Epithelial cell of proximal tubule (primary cell): ENCODE data around the gene GINS2. TPM values are rescaled to one million over a fixed set of nuclear protein-coding genes. Genes with fewer than 3 reads are reported as not detected.
A peak's percentile ranks its signal among the peaks of the same experiment; 100 is the strongest.

Experiments used
- DNase-seq: peaks from one replicate; pipeline ENCODE4 v3.0.0-alpha.2; 2011; ENCODE audit warnings: low read depth
- H3K4me3 ChIP-seq: 2 replicates; pipeline ENCODE4 v1.5.1; 2011; ENCODE audit warnings: low read depth, mild to moderate bottlenecking, low read length
- total RNA-seq: library from RNA; depleted of rRNA; stranded (reverse); fragments of >200 nt; gene quantifications from 2 replicates; pipeline ENCODE4 v1.2.3, GENCODE V29; 2015
- TF ChIP-seq, protein P1 (sequence below): conservative IDR thresholded peaks from 2 replicates; pipeline ENCODE4 v1.5.1; 2012; ENCODE audit warnings: low read depth, mild to moderate bottlenecking, low read length

Gene GINS2
- total RNA-seq, 1 donor from 2014 or later = 40.2 TPM

- no peak overlapping the region for H3K4me3 ChIP-seq
- TF ChIP-seq, protein P1, sequence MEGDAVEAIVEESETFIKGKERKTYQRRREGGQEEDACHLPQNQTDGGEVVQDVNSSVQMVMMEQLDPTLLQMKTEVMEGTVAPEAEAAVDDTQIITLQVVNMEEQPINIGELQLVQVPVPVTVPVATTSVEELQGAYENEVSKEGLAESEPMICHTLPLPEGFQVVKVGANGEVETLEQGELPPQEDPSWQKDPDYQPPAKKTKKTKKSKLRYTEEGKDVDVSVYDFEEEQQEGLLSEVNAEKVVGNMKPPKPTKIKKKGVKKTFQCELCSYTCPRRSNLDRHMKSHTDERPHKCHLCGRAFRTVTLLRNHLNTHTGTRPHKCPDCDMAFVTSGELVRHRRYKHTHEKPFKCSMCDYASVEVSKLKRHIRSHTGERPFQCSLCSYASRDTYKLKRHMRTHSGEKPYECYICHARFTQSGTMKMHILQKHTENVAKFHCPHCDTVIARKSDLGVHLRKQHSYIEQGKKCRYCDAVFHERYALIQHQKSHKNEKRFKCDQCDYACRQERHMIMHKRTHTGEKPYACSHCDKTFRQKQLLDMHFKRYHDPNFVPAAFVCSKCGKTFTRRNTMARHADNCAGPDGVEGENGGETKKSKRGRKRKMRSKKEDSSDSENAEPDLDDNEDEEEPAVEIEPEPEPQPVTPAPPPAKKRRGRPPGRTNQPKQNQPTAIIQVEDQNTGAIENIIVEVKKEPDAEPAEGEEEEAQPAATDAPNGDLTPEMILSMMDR = peak; percentile 65
- no peak for DNase-seq
Observed at GRCh38 chr16:85717393-85718152, 28.8 kb upstream of the GINS2 start.

GRCh38 chr16:85716680-85717038, 27.9 kb upstream of the GINS2 start:
- TF ChIP-seq, protein P1 = no peak
- DNase-seq = no peak
- no peak overlapping the region for H3K4me3 ChIP-seq

DNA sequence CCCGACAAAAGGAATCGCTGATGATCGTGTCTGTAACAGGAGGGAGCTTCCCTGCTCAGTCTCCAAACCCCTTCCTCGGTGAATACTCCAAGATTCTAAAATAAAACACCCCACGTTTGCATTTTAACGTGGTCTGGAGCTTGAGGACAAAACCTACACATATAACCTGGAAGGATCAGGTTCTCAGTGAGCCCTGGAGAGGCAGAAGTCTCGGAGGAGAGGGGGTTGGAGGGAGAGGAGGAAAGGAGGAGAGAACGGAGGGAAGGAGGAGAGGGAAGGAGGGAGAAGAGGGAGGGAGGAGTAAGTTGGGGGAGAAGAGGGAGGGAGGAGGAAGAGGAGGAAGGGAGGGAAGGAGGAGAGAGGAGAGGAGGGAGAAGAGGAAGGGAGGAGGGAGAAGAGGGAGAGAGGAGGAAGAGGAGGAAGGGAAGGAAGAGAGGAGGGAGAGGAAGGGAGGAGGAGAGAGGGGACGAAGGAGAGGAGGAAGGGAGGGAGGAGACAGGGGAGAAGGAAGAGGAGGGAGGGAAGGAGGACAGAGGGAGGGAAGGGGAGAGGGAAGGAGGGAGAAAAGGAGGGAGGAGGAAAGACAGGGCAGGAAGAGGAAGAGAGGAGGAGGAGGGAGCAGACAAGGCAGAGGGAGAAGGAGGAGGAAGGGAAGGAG, 27.4 kb upstream of the GINS2 start:
- no peak overlapping the region for H3K4me3 ChIP-seq
- TF ChIP-seq, protein P1 = no peak

GRCh38 chr16:85715169-85716021, 26.6 kb upstream of the GINS2 start:
- no peak overlapping the region for H3K4me3 ChIP-seq
- TF ChIP-seq, protein P1 = no peak
- no peak for DNase-seq

More for the DNA sequence above, 27.4 kb upstream of the GINS2 start:
- DNase-seq = no peak

DNA sequence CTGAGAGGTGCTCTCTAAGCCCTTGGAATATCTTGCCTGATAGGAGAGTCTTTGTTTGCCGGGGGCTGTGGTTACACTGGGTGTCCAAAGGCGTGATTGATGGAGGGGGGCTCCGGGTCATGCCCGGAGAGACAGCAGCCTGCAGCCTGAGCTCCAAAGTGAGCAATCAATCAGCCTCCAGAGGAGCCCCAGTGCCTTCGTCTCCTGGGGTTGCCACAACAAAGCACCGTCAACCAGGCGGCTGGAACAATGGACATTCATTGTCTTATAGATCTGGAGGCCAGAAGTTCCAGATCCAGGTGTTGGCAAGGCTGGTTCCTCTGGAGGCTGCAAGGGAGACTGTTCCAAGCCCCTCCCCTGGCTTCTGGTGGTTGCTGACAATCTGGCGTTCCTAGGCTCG, 24.0 kb upstream of the GINS2 start:
- no peak for DNase-seq
- no peak overlapping the region for H3K4me3 ChIP-seq
- TF ChIP-seq, protein P1 = no peak

DNA sequence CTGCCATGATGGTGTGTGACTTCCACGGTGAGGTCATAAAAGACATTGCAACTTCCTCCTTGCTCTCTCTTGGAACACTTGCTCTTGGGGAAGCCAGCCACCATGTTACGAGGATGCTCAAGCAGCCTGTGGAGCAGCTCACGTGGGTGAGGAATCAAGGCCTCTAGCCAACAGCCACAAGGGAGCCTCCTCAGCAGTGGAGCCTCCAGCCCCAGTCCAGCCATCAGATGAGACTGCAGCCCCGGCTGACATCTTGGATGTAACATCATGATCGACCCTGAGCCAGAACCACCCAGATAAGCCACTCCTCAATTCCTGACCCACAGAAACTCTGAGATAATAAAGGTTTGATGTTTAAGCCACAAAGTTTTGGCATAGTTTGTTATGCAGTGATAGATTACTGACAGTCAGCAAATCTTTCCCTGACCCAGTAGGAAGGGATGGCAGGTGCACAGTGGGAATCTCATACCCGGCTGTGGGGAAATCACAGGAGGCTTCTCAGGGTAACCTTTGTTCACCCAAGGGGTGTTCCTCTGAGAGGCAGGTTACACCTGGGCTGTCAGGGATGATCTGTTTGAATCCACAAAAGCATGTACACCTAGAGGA, 23.3 kb upstream of the GINS2 start:
- TF ChIP-seq, protein P1 = no peak
- no peak overlapping the region for H3K4me3 ChIP-seq
- no peak for DNase-seq
